ENCODE measurements around the gene TMEM18. TPM values are rescaled to one million over a fixed set of nuclear protein-coding genes. Genes with fewer than 3 reads are reported as not detected.

The TMEM18 gene
- total and polyA plus RNA-seq, 4 donors: 19.5 to 36.0 (median 21.4) TPM

DNA sequence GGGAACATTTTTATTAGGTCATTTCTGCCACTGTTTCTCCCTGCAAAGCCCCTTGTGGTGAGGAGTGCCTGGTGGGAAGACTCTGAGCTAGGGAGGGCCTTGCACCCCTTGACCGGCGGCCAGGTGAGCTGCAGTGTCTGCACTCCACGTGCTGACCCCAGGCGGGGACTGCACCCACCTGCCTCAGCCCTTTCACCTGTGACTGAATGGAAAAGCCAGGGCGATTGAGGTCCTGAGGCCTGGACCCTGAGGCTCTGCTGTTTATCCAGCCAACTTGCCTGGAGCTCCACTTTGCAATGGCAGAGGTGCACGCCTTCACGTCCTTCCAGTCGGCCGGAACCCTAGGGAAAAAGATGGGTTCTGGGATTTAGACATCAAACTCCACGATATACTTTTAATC is 53.1 kb downstream of the TMEM18 start:
- Histone ChIP-seq H3K27ac (ENCODE audit: low read depth in 1 of 2, low read length in 1 of 2) (no peak overlapping the region), H3K9ac (ENCODE audit: insufficient read depth in 1 of 2, low read length in 2 of 2) (no peak overlapping the region), H3K27me3 (ENCODE audit: control insufficient read depth in 3 of 3, insufficient read depth in 3 of 3, low read length in 2 of 3) (no peaks in the 10 kb centered on the region), H3K36me3 (ENCODE audit: control insufficient read depth in 4 of 4, insufficient read depth in 4 of 4, low read length in 4 of 4) (no peaks in the 10 kb centered on the region), H3K9me3 (ENCODE audit: control insufficient read depth in 4 of 4, insufficient read depth in 3 of 4, low read length in 3 of 4) (no peaks in the 10 kb centered on the region), H3K4me1 (ENCODE audit: control insufficient read depth in 5 of 5, insufficient read depth in 5 of 5, low read length in 5 of 5) (no peaks in the 10 kb centered on the region), H3K4me3 (no peak overlapping the region)
- ATAC-seq (ENCODE audit: insufficient read depth, low FRiP score): no peak
- 83 to 87% methylated on average over 10 of the region's 10 CpGs for WGBS, 2 donors
- TF ChIP-seq, protein P1, sequence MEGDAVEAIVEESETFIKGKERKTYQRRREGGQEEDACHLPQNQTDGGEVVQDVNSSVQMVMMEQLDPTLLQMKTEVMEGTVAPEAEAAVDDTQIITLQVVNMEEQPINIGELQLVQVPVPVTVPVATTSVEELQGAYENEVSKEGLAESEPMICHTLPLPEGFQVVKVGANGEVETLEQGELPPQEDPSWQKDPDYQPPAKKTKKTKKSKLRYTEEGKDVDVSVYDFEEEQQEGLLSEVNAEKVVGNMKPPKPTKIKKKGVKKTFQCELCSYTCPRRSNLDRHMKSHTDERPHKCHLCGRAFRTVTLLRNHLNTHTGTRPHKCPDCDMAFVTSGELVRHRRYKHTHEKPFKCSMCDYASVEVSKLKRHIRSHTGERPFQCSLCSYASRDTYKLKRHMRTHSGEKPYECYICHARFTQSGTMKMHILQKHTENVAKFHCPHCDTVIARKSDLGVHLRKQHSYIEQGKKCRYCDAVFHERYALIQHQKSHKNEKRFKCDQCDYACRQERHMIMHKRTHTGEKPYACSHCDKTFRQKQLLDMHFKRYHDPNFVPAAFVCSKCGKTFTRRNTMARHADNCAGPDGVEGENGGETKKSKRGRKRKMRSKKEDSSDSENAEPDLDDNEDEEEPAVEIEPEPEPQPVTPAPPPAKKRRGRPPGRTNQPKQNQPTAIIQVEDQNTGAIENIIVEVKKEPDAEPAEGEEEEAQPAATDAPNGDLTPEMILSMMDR (IDR thresholded peaks at IDR 0.05; ENCODE audit: control extremely low read depth, extremely low read depth): no peak
- DNase-seq: no peak

DNA sequence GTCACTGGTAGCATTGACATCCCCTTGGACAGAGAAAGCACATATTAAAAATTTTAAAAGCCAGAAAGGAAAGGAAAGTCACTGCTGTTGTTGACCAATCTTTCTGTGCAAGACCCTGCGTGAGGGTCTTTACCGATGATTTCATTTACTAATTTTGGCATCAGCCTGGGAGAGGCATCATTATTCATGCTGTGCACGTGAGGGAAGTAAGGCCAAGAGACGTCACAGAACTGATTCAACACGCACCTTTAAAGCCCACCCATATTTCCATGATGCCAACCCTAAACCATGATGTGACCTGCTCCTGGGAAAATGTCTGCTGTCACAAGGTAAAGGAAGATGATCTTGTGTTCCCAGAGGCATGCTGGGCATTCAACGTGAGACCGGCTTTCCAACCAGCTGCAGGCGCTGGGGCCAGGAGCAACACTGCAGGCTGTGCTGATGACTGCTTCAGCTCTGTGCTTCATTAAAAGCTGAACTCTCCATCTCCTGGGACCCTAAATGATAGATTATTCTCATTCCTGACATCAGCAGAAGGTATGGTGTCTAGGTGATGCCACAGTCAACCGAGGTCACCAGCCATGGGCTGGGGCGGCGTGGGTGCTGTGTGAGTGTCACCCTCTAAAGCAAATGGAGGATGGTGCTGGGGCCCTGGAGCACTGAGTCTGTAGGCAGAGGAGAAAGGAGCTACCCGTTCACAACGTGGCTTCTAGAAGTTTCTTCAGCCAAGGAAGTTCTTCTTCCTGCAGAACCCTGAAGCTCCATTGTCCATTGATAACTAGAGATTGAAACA is 53.9 kb downstream of the TMEM18 start:
- 84 to 88% methylated on average over 13 of the region's 13 CpGs for WGBS, 2 donors
- H3K9ac ChIP-seq (ENCODE audit: insufficient read depth in 1 of 2, low read length in 2 of 2): no peak overlapping the region

DNA sequence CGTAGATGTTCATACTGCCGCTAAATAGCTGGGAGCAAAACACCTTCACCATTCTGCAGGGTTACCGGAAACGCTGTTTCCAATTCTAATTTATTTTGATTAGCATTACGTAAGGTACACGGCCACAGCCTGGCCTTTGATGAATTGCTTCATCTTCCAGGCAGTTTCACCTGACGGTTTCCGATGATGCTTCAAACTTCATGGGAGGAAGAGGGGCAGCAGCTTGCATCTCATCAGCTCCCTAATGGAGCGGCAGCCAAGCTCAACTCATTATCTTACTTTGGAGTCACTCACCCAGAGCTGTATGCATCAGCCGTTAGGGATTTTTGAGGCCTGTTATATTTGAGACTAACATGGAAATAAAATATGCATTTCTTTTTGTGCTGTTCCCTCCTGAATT is 54.8 kb downstream of the TMEM18 start:
- Histone ChIP-seq H3K9ac (ENCODE audit: insufficient read depth in 1 of 2, low read length in 2 of 2) (no peak overlapping the region), H3K4me1 (ENCODE audit: control insufficient read depth in 5 of 5, insufficient read depth in 5 of 5, low read length in 5 of 5) (no peaks in the 10 kb centered on the region), H3K9me3 (ENCODE audit: control insufficient read depth in 4 of 4, insufficient read depth in 3 of 4, low read length in 3 of 4) (peaks cover 0 to 8% (median 6%) of the 10 kb centered on the region in 4 donors), H3K36me3 (ENCODE audit: control insufficient read depth in 4 of 4, insufficient read depth in 4 of 4, low read length in 4 of 4) (no peaks in the 10 kb centered on the region), H3K27ac (ENCODE audit: low read depth in 1 of 2, low read length in 1 of 2) (no peak overlapping the region), H3K27me3 (ENCODE audit: control insufficient read depth in 3 of 3, insufficient read depth in 3 of 3, low read length in 2 of 3) (no peaks in the 10 kb centered on the region), H3K4me3 (no peak overlapping the region)
- no peak for DNase-seq
- ATAC-seq (ENCODE audit: insufficient read depth, low FRiP score): no peak
- 78 to 88% methylated on average over 10 of the region's 10 CpGs for WGBS, 2 donors
- TF ChIP-seq, protein P1 (IDR thresholded peaks at IDR 0.05; ENCODE audit: control extremely low read depth, extremely low read depth): no peak

More for the DNA sequence above, 53.9 kb downstream of the TMEM18 start:
- DNase-seq: no peak
- no peak for ATAC-seq (ENCODE audit: insufficient read depth, low FRiP score)
- TF ChIP-seq, protein P1 (IDR thresholded peaks at IDR 0.05; ENCODE audit: control extremely low read depth, extremely low read depth): no peak
- H3K36me3 ChIP-seq (ENCODE audit: control insufficient read depth in 4 of 4, insufficient read depth in 4 of 4, low read length in 4 of 4): no peaks in the 10 kb centered on the region
- no peaks in the 10 kb centered on the region for H3K27me3 ChIP-seq (ENCODE audit: control insufficient read depth in 3 of 3, insufficient read depth in 3 of 3, low read length in 2 of 3)
- no peaks in the 10 kb centered on the region for H3K4me1 ChIP-seq (ENCODE audit: control insufficient read depth in 5 of 5, insufficient read depth in 5 of 5, low read length in 5 of 5)
- no peak overlapping the region for H3K27ac ChIP-seq (ENCODE audit: low read depth in 1 of 2, low read length in 1 of 2)
- H3K4me3 ChIP-seq: no peak overlapping the region
- H3K9me3 ChIP-seq (ENCODE audit: control insufficient read depth in 4 of 4, insufficient read depth in 3 of 4, low read length in 3 of 4): peaks cover 0 to 5% (median 3%) of the 10 kb centered on the region in 4 donors

Data from lung (tissue), 12 donors.